Bronchial epithelial cell (primary cell): ENCODE data around the gene SGPP1. TPM values are rescaled to one million over a fixed set of nuclear protein-coding genes. Genes with fewer than 3 reads are reported as not detected.

Experiments used
- DNase-seq: peaks from one replicate; pipeline ENCODE4 v3.0.0-alpha.2; 2010; ENCODE audit warnings: low read depth
- FAIRE-seq: peaks from 2 replicates; lab custom pipeline; 2011; peaks lifted over from hg19 to GRCh38; lab: Jason Lieb, UNC
- H3K27me3 ChIP-seq: 2 replicates; pipeline ENCODE4 v1.5.1; 2011; ENCODE audit warnings: low read length; ENCODE audit not compliant: control insufficient read depth, insufficient read depth
- H3K36me3 ChIP-seq: 2 replicates; pipeline ENCODE4 v1.5.1; 2011; ENCODE audit warnings: low read length; ENCODE audit not compliant: control insufficient read depth, insufficient read depth
- H3K4me3 ChIP-seq: 2 replicates; pipeline ENCODE4 v1.5.1; 2011; ENCODE audit warnings: mild to moderate bottlenecking, low read depth, low read length, control low read depth
- total RNA-seq: library from RNA; depleted of rRNA; stranded (reverse); fragments of >200 nt; gene quantifications from 2 replicates; pipeline ENCODE4 v1.2.1, GENCODE V29; 2014
- TF ChIP-seq, protein P1 (sequence below): IDR thresholded peaks from 2 replicates; pipeline ENCODE4 v1.5.1; 2011; ENCODE audit warnings: mild to moderate bottlenecking, moderate library complexity, low read length, control low read depth, inconsistent platforms; ENCODE audit not compliant: insufficient read depth, severe bottlenecking

SGPP1 gene
- total RNA-seq, 1 donor from 2014 or later = 35.3 TPM

DNA sequence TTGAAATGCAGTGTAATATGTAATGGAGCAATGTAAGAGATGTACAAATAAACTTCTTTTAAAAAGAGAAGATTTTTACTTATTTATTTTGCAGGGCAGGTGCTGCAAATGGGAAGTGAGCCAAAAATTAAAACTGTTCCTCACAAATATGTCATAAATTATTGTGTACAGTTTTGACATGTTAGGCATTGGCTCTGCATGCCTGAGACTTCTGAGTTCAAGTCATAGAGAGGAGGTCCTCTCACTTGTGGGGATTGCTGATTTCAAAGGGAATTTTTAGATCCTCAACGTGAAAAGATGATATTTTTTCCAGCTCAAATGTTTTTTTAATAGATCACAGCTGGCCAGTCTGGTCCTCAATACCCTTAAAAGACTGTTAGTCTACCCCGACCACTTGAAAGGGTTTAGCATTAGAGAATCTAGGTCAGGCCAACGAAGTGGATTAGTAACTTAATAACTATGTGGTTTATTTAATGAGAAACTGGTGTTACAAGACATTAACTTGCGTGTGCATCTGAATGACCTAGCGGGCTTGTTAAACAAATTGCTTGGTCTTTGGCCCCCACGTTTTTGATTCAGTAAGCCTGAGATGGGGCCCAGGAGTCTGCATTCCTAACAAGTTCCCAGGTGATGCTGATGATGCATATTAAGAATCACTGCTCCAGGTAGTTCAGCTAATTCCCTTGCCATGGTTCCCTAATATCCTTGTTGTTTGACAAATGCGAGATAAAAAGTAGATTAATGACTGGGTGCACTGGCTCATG lies 55.3 kb downstream of the SGPP1 start:
- FAIRE-seq = no peak
- Histone ChIP-seq H3K27me3 (no peaks in the 10 kb centered on the region), H3K36me3 (no peaks in the 10 kb centered on the region), H3K4me3 (no peak overlapping the region)
- TF ChIP-seq, protein P1, sequence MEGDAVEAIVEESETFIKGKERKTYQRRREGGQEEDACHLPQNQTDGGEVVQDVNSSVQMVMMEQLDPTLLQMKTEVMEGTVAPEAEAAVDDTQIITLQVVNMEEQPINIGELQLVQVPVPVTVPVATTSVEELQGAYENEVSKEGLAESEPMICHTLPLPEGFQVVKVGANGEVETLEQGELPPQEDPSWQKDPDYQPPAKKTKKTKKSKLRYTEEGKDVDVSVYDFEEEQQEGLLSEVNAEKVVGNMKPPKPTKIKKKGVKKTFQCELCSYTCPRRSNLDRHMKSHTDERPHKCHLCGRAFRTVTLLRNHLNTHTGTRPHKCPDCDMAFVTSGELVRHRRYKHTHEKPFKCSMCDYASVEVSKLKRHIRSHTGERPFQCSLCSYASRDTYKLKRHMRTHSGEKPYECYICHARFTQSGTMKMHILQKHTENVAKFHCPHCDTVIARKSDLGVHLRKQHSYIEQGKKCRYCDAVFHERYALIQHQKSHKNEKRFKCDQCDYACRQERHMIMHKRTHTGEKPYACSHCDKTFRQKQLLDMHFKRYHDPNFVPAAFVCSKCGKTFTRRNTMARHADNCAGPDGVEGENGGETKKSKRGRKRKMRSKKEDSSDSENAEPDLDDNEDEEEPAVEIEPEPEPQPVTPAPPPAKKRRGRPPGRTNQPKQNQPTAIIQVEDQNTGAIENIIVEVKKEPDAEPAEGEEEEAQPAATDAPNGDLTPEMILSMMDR = no peak
- DNase-seq = peak; percentile 12

DNA sequence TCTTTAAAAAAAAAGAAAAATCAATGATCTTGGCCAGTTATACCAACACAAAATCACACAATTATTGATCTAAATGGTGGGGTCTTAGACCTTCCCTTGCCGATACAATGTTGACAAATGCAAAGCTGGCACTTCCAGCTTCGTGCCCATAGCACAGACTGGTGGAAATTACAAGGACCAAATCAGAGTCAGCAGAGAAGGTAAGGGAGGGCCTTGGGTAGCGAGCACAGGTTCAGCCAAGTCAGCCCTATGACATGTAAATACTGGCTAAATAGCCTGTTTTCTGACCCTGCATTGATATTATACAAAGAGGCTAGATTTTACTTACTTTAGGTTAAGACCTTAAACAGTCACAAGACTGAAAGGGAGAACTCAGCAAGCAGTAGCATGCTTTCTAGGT lies 55.9 kb downstream of the SGPP1 start:
- TF ChIP-seq, protein P1 = no peak
- Histone ChIP-seq H3K36me3 (no peaks in the 10 kb centered on the region), H3K4me3 (no peak overlapping the region), H3K27me3 (no peaks in the 10 kb centered on the region)
- no peak for DNase-seq
- no peak for FAIRE-seq

DNA sequence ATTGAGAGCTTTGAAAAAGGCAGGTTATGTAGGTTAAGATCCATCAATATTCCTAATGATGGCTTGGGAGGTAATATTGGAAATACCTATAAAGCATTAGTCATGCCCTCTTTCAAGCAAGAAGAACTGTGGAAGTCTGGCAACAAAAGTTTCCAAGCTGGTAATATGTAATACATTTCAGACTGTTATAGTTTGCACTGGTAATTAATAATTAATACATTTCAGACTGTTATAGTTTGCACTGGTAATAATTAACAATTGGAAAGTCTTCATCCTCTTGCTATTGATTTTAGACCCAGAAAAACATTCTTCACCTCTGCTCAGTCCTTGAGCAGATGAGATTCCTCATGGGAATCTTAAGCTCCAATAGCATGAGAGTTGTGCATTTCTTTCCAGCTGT lies 57.2 kb downstream of the SGPP1 start:
- TF ChIP-seq, protein P1 = no peak
- no peak overlapping the region for H3K4me3 ChIP-seq
- H3K36me3 ChIP-seq = no peaks in the 10 kb centered on the region
- no peak for DNase-seq
- no peak for FAIRE-seq
- H3K27me3 ChIP-seq = no peaks in the 10 kb centered on the region

DNA sequence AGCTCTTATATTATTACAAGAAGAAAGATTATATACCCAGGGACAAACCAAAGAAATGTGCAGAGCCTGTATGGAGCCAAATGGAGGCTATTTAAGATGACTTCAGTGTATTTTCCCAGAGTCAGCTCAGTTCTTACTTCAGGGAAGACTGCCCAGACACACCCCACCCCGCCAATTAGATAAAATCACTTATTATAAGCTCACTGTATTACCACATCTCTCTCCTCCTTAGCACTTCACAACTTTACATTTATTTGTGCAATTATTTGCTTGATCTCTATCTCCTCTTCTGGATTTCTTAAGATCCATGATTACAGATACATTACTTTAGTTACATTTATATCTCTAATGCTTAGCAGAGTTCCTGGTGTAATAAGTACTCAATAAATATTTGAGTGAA lies 61.5 kb downstream of the SGPP1 start:
- H3K27me3 ChIP-seq = no peaks in the 10 kb centered on the region
- no peak overlapping the region for H3K4me3 ChIP-seq
- no peak for FAIRE-seq
- no peak for DNase-seq
- no peaks in the 10 kb centered on the region for H3K36me3 ChIP-seq
- TF ChIP-seq, protein P1 = no peak

DNA sequence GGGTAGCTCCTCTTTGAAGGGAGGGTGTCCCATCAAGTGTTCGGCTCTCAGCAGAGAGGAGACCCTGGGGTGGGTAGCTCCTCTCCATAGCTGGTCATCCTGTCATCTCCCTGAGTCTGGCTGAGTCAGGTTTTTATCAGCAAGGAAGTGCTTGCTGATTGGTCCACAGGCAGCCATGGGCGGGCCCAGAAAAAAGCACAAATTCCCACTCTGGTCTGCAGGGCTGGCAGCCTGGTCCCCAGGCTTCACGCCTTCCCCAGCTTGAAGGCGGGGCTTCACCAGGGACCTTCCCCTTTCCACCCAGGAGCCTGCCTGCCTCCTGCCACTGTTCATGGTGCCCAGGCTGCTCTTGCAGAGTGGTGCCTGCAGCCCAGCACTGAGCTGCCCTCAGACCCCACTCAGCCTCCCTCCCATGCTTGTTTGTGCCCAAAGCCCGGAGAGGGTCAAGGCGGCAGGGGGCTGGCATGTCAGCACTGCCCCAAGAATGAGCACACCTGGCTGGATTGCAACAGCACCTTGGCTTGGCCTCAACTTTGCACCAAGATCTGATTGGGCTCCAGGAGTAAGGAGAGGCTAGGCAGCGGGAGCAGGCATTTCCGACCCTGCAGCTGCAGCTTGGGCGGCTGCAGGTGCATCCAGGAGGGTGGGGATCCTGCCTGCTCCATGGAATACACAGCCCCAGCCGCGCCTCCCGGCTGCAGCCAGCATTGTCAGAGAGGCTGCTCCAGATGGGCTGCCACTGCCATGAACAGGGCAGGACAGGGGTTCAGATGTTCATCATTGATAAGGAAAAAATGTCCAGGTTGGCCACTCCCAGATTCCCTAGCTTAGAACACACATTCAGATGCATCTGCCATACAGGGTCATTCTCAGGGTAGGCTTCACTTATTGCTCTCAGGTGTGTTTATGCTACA lies 64.2 kb downstream of the SGPP1 start:
- TF ChIP-seq, protein P1 = no peak
- DNase-seq = no peak
- peak; percentile 7 for FAIRE-seq

More for the DNA sequence above, 64.2 kb downstream of the SGPP1 start:
- H3K4me3 ChIP-seq = no peak overlapping the region
- H3K27me3 ChIP-seq = no peaks in the 10 kb centered on the region
- no peaks in the 10 kb centered on the region for H3K36me3 ChIP-seq
